ENCODE data around the gene ADCY4. TPM values are rescaled to one million over a fixed set of nuclear protein-coding genes. Genes with fewer than 3 reads are reported as not detected.

Gene ADCY4
- total RNA-seq, 1 donor from 2014 or later: 143 TPM

- peaks cover 33 to 36% of the 10 kb centered on the region in 2 donors for H3K36me3 ChIP-seq
- H3K4me3 ChIP-seq: no peak overlapping the region
- no peaks in the 10 kb centered on the region for H3K27me3 ChIP-seq
- TF ChIP-seq CTCF (IDR thresholded peaks at IDR 0.05): peak in 2 of 3 experiments; percentile 3 to 5
- no peak for DNase-seq (ENCODE audit: low spot score in 2 of 2)
- intact Hi-C loops (cut with DNase I): loop anchor here (2.0 kb wide), 1 partner anchor 66 kb away; the partner anchor contains the start of gene TINF2
- H3K27ac ChIP-seq: no peak overlapping the region
- peaks cover 8 to 14% of the 10 kb centered on the region in 2 donors for H3K4me1 ChIP-seq
- H3K9me3 ChIP-seq: no peaks in the 10 kb centered on the region
Measured at GRCh38 chr14:24308342-24309124, 26.3 kb downstream of the ADCY4 start.

GRCh38 chr14:24307575-24308341, 27.1 kb downstream of the ADCY4 start, which contains the start of gene CIDEB:
Gene CIDEB, minus strand, starts transcription at chr14:24307977. Its CDS starts 119 bp downstream, at chr14:24307858.
- no peak for DNase-seq (ENCODE audit: low spot score in 2 of 2)
- no peaks in the 10 kb centered on the region for H3K27me3 ChIP-seq
- H3K36me3 ChIP-seq: peaks cover 41 to 44% of the 10 kb centered on the region in 2 donors
- intact Hi-C loops (cut with DNase I): loop anchor here (2.0 kb wide), 1 partner anchor 65 kb away; the partner anchor contains the start of gene TINF2
- H3K27ac ChIP-seq: no peak within 1 kb of the TSS
- H3K9me3 ChIP-seq: no peaks in the 10 kb centered on the region
- no peak within 1 kb of the TSS for H3K4me3 ChIP-seq
- peak; percentile 56 to 88 (median 86) for TF ChIP-seq CTCF (IDR thresholded peaks at IDR 0.05)
- peaks cover 8 to 14% of the 10 kb centered on the region in 2 donors for H3K4me1 ChIP-seq

GRCh38 chr14:24307156-24307574, 27.7 kb downstream of the ADCY4 start:
- Histone ChIP-seq H3K27me3 (no peaks in the 10 kb centered on the region), H3K9me3 (no peaks in the 10 kb centered on the region), H3K27ac (no peak overlapping the region), H3K36me3 (peaks cover 47 to 50% of the 10 kb centered on the region in 2 donors), H3K4me1 (peaks cover 8 to 14% of the 10 kb centered on the region in 2 donors), H3K4me3 (no peak overlapping the region)
- no peak for TF ChIP-seq CTCF (IDR thresholded peaks at IDR 0.05)
- DNase-seq (ENCODE audit: low spot score in 2 of 2): no peak
- intact Hi-C loops (cut with DNase I): no loop called here

GRCh38 chr14:24304019-24304387, 30.9 kb downstream of the ADCY4 start:
- peaks cover 54 to 56% of the 10 kb centered on the region in 2 donors for H3K36me3 ChIP-seq

More at GRCh38 chr14:24304019-24304387, 30.9 kb downstream of the ADCY4 start:
- no peak for TF ChIP-seq CTCF (IDR thresholded peaks at IDR 0.05)
- Histone ChIP-seq H3K4me3 (no peak overlapping the region), H3K4me1 (peaks cover 3 to 12% of the 10 kb centered on the region in 2 donors), H3K27me3 (no peaks in the 10 kb centered on the region), H3K9me3 (no peaks in the 10 kb centered on the region), H3K27ac (no peak overlapping the region)
- no peak for DNase-seq (ENCODE audit: low spot score in 2 of 2)
- intact Hi-C loops (cut with DNase I): no loop called here

All from ascending aorta (tissue), 2 donors.